ENCODE data around the gene BANK1.

DNA sequence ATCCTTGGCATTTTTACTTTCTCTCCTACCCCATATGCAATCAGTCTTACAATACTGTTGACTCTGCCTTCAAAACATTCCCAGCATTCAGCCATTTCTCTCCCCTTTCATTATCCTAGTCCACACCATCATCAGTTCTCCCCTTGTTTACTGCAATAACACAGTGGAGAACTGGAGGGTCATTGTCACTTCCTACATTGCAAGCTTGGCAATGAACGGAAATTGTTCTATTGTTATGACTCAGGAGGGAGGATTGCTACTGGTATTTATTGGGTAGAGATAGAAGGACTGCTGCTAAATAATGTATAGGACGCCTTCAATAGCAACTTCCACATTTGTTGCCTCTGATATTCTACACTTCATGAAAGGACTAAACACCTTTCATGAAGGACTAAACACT lies 231.8 kb downstream of the BANK1 start:
- TF ChIP-seq, protein P1, sequence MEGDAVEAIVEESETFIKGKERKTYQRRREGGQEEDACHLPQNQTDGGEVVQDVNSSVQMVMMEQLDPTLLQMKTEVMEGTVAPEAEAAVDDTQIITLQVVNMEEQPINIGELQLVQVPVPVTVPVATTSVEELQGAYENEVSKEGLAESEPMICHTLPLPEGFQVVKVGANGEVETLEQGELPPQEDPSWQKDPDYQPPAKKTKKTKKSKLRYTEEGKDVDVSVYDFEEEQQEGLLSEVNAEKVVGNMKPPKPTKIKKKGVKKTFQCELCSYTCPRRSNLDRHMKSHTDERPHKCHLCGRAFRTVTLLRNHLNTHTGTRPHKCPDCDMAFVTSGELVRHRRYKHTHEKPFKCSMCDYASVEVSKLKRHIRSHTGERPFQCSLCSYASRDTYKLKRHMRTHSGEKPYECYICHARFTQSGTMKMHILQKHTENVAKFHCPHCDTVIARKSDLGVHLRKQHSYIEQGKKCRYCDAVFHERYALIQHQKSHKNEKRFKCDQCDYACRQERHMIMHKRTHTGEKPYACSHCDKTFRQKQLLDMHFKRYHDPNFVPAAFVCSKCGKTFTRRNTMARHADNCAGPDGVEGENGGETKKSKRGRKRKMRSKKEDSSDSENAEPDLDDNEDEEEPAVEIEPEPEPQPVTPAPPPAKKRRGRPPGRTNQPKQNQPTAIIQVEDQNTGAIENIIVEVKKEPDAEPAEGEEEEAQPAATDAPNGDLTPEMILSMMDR (IDR thresholded peaks at IDR 0.05) = no peak
- TF ChIP-seq POLR2A (IDR thresholded peaks at IDR 0.05) = no peak
- TF ChIP-seq EP300 (IDR thresholded peaks at IDR 0.05) = no peak
- TF ChIP-seq POLR2AphosphoS5 (IDR thresholded peaks at IDR 0.05) = no peak

All from stomach (tissue), 4 donors.